Measurements from ENCODE around the gene RHBDL3. TPM values are rescaled to one million over a fixed set of nuclear protein-coding genes. Genes with fewer than 3 reads are reported as not detected.

Gene RHBDL3
- total RNA-seq, 1 donor from 2014 or later = 1.2 TPM

- H3K4me3 Mint-ChIP-seq = no peak overlapping the region
- H3K27ac Mint-ChIP-seq = no peak overlapping the region
- DNase-seq (ENCODE audit: low spot score in 2 of 2, unreplicated experiment in 2 of 2) = no peak
These were observed 9.0 kb downstream of the RHBDL3 start for GRCh38 chr17:32274643-32275042.

GRCh38 chr17:32275060-32276042 is 9.7 kb downstream of the RHBDL3 start:
- Mint-ChIP-seq H3K4me3 (no peak overlapping the region), H3K27ac (no peak overlapping the region), H3K9me3 (no peaks in the 10 kb centered on the region), H3K36me3 (no peaks in the 10 kb centered on the region), H3K27me3 (ENCODE audit: low read depth) (peaks cover 64% of the 10 kb centered on the region), H3K4me1 (no peaks in the 10 kb centered on the region)
- no peak for DNase-seq (ENCODE audit: low spot score in 2 of 2, unreplicated experiment in 2 of 2)
- no peak for TF ChIP-seq CTCF (IDR thresholded peaks at IDR 0.05; ENCODE audit: unreplicated experiment)

More at GRCh38 chr17:32274643-32275042, 9.0 kb downstream of the RHBDL3 start:
- no peaks in the 10 kb centered on the region for H3K9me3 Mint-ChIP-seq
- TF ChIP-seq CTCF (IDR thresholded peaks at IDR 0.05; ENCODE audit: unreplicated experiment) = no peak
- H3K36me3 Mint-ChIP-seq = no peaks in the 10 kb centered on the region
- peaks cover 65% of the 10 kb centered on the region for H3K27me3 Mint-ChIP-seq (ENCODE audit: low read depth)
- no peaks in the 10 kb centered on the region for H3K4me1 Mint-ChIP-seq

GRCh38 chr17:32276171-32276601 is 10.6 kb downstream of the RHBDL3 start:
- no peak overlapping the region for H3K4me3 Mint-ChIP-seq

GRCh38 chr17:32277284-32277683 is 11.7 kb downstream of the RHBDL3 start:
- no peaks in the 10 kb centered on the region for H3K9me3 Mint-ChIP-seq
- DNase-seq (ENCODE audit: low spot score in 2 of 2, unreplicated experiment in 2 of 2) = peak; percentile 40 to 55
- H3K27me3 Mint-ChIP-seq (ENCODE audit: low read depth) = peaks cover 58% of the 10 kb centered on the region
- no peaks in the 10 kb centered on the region for H3K4me1 Mint-ChIP-seq
- H3K36me3 Mint-ChIP-seq = no peaks in the 10 kb centered on the region
- TF ChIP-seq CTCF (IDR thresholded peaks at IDR 0.05; ENCODE audit: unreplicated experiment) = no peak
- no peak overlapping the region for H3K27ac Mint-ChIP-seq
- H3K4me3 Mint-ChIP-seq = no peak overlapping the region

More at GRCh38 chr17:32276171-32276601, 10.6 kb downstream of the RHBDL3 start:
- Mint-ChIP-seq H3K27ac (no peak overlapping the region), H3K9me3 (no peaks in the 10 kb centered on the region), H3K4me1 (no peaks in the 10 kb centered on the region), H3K27me3 (ENCODE audit: low read depth) (peaks cover 62% of the 10 kb centered on the region), H3K36me3 (no peaks in the 10 kb centered on the region)
- TF ChIP-seq CTCF (IDR thresholded peaks at IDR 0.05; ENCODE audit: unreplicated experiment) = no peak
- no peak for DNase-seq (ENCODE audit: low spot score in 2 of 2, unreplicated experiment in 2 of 2)

- no peak overlapping the region for H3K27ac Mint-ChIP-seq
- H3K9me3 Mint-ChIP-seq = no peaks in the 10 kb centered on the region
- H3K27me3 Mint-ChIP-seq (ENCODE audit: low read depth) = peaks cover 57% of the 10 kb centered on the region
- no peak overlapping the region for H3K4me3 Mint-ChIP-seq
- TF ChIP-seq CTCF (IDR thresholded peaks at IDR 0.05; ENCODE audit: unreplicated experiment) = no peak
- H3K36me3 Mint-ChIP-seq = no peaks in the 10 kb centered on the region
- no peak for DNase-seq (ENCODE audit: low spot score in 2 of 2, unreplicated experiment in 2 of 2)
- H3K4me1 Mint-ChIP-seq = no peaks in the 10 kb centered on the region
These were observed 13.2 kb downstream of the RHBDL3 start for GRCh38 chr17:32278815-32279214.
